ENCODE measurements around the gene PSMD14.

- TF ChIP-seq MAFK (IDR thresholded peaks at IDR 0.05; ENCODE audit: low read depth, low read length): no peak
- TF ChIP-seq CEBPB (IDR thresholded peaks at IDR 0.05; ENCODE audit: low read depth, low read length): no peak
- TF ChIP-seq SIX5 (IDR thresholded peaks at IDR 0.05; ENCODE audit: low read depth, low read length): no peak
- no peak for TF ChIP-seq CTCF (IDR thresholded peaks at IDR 0.05; ENCODE audit: control extremely low read depth in 1 of 3, insufficient read depth in 1 of 3, low read depth in 1 of 3, low read length in 3 of 3)
- TF ChIP-seq PHF8 (conservative IDR thresholded peaks at IDR 0.05; ENCODE audit: low read depth, low read length): no peak
- no peak for TF ChIP-seq RFX5 (IDR thresholded peaks at IDR 0.05; ENCODE audit: borderline replicate concordance, low read depth, low read length)
- TF ChIP-seq RAD21 (IDR thresholded peaks at IDR 0.05 in 1 of 2, conservative IDR thresholded peaks at IDR 0.05 in 1 of 2; ENCODE audit: low read depth in 2 of 2, low read length in 2 of 2): no peak
- no peak for TF ChIP-seq BCL11A (IDR thresholded peaks at IDR 0.05; ENCODE audit: low read depth in 2 of 2, low read length in 2 of 2)
- TF ChIP-seq POLR2A (IDR thresholded peaks at IDR 0.05; ENCODE audit: control extremely low read depth in 1 of 2, low read depth in 2 of 2, low read length in 2 of 2): no peak
- no peak for TF ChIP-seq TEAD4 (IDR thresholded peaks at IDR 0.05; ENCODE audit: low read depth, low read length)
These were observed 66.2 kb downstream of the PSMD14 start for GRCh38 chr2:161374446-161374845.

Measured in H1 (cell line).